NCI-H1417 treated with DMSO at 0.1 percent for 48 hours (cell line): ENCODE results near the gene RXRA.

ENCODE experiments used
- DNase-seq: peaks from one replicate; lab custom pipeline; 2025; lab: John Stamatoyannopoulos, UW

Gene RXRA

GRCh38 chr9:134325813-134326723, at the start of gene RXRA:
Gene RXRA, plus strand, starts transcription at chr9:134326455. Its CDS starts 177 bp downstream, at chr9:134326632.
- peak; percentile 15 for DNase-seq

- no peak for DNase-seq
Observed at GRCh38 chr9:134278286-134278685, 48.0 kb upstream of the RXRA start.

GRCh38 chr9:134278974-134279640, 47.1 kb upstream of the RXRA start:
- DNase-seq, result no peak

- no peak for DNase-seq
Observed at GRCh38 chr9:134282138-134282650, 44.1 kb upstream of the RXRA start.

GRCh38 chr9:134283111-134283515, 43.1 kb upstream of the RXRA start:
- DNase-seq, result no peak

- no peak for DNase-seq
Observed at GRCh38 chr9:134283692-134284265, 42.5 kb upstream of the RXRA start.

- no peak for DNase-seq
Observed at GRCh38 chr9:134284273-134284672, 42.0 kb upstream of the RXRA start.

GRCh38 chr9:134284741-134285140, 41.5 kb upstream of the RXRA start:
- DNase-seq, result no peak

- no peak for DNase-seq
Observed at GRCh38 chr9:134285215-134285845, 40.9 kb upstream of the RXRA start.

- no peak for DNase-seq
Observed at GRCh38 chr9:134286471-134287245, 39.6 kb upstream of the RXRA start.

- DNase-seq, result no peak
Observed at GRCh38 chr9:134287591-134288491, 38.4 kb upstream of the RXRA start.

- no peak for DNase-seq
Observed at GRCh38 chr9:134288746-134289145, 37.5 kb upstream of the RXRA start.

- DNase-seq, result no peak
Observed at GRCh38 chr9:134289241-134289875, 36.9 kb upstream of the RXRA start.

GRCh38 chr9:134290603-134291451, 35.4 kb upstream of the RXRA start:
- DNase-seq, result no peak

- DNase-seq, result no peak
Observed at GRCh38 chr9:134291452-134291881, 34.8 kb upstream of the RXRA start.

- DNase-seq, result no peak
Observed at GRCh38 chr9:134291961-134292871, 34.0 kb upstream of the RXRA start.

GRCh38 chr9:134293031-134293521, 33.2 kb upstream of the RXRA start:
- DNase-seq, result no peak
